H9 (cell line): Measurements from ENCODE around the gene PPIF. TPM values are rescaled to one million over a fixed set of nuclear protein-coding genes. Genes with fewer than 3 reads are reported as not detected.

Experiments
- DNase-seq: peaks from one replicate; pipeline ENCODE4 v3.0.0-alpha.2; 2017
- H2AFZ ChIP-seq: one replicate; pipeline ENCODE4 v1.6.1; 2013; ENCODE audit warnings: mild to moderate bottlenecking, low read length, control low read depth, moderate library complexity
- H2AK5ac ChIP-seq: 2 replicates; pipeline ENCODE4 v1.6.1; 2013; ENCODE audit warnings: low read length, control low read depth, mixed read lengths; ENCODE audit not compliant: insufficient read length
- H2BK120ac ChIP-seq: one replicate; pipeline ENCODE4 v1.6.1; 2013; ENCODE audit warnings: low read depth, mild to moderate bottlenecking, low read length, control low read depth, inconsistent platforms; ENCODE audit not compliant: poor library complexity, severe bottlenecking
- H2BK12ac ChIP-seq: 2 replicates; pipeline ENCODE4 v1.6.1; 2013; ENCODE audit warnings: low read length, control low read depth, mixed read lengths, low read depth; ENCODE audit not compliant: insufficient read length
- H2BK15ac ChIP-seq: 2 replicates; pipeline ENCODE4 v1.6.1; 2013; ENCODE audit warnings: low read depth, low read length, control low read depth
- H2BK20ac ChIP-seq: one replicate; pipeline ENCODE4 v1.6.1; 2013; ENCODE audit warnings: low read depth, mild to moderate bottlenecking, low read length, control low read depth, inconsistent platforms; ENCODE audit not compliant: poor library complexity, severe bottlenecking
- H2BK5ac ChIP-seq: 2 replicates; pipeline ENCODE4 v1.6.1; 2013; ENCODE audit warnings: low read length, control low read depth, mixed read lengths; ENCODE audit not compliant: insufficient read length
- H3K14ac ChIP-seq: 2 replicates; pipeline ENCODE4 v1.6.1; 2013; ENCODE audit warnings: low read length, control low read depth; ENCODE audit not compliant: insufficient read depth
- H3K18ac ChIP-seq: 2 replicates; pipeline ENCODE4 v1.6.1; 2013; ENCODE audit warnings: low read depth, mild to moderate bottlenecking, mixed read lengths, low read length, control low read depth; ENCODE audit not compliant: insufficient read length
- H3K23ac ChIP-seq: 2 replicates; pipeline ENCODE4 v1.6.1; 2013; ENCODE audit warnings: low read length, control low read depth, mixed read lengths, low read depth; ENCODE audit not compliant: insufficient read length
- H3K23me2 ChIP-seq: 2 replicates; pipeline ENCODE4 v1.6.1; 2013; ENCODE audit warnings: low read depth, mild to moderate bottlenecking, mixed read lengths, low read length, control low read depth; ENCODE audit not compliant: insufficient read length, poor library complexity, severe bottlenecking
- H3K27ac ChIP-seq: 2 replicates; pipeline ENCODE4 v1.5.1; 2013; ENCODE audit warnings: low read length, control low read depth, mixed read lengths, low read depth; ENCODE audit not compliant: insufficient read length
- H3K27me3 ChIP-seq: 2 replicates; pipeline ENCODE4 v1.6.1; 2013; ENCODE audit warnings: low read length, control low read depth, inconsistent platforms; ENCODE audit not compliant: insufficient read depth
- H3K4ac ChIP-seq: 2 replicates; pipeline ENCODE4 v1.6.1; 2013; ENCODE audit warnings: low read depth, mild to moderate bottlenecking, control low read depth, inconsistent platforms, low read length, moderate library complexity
- H3K4me1 ChIP-seq: 2 replicates; pipeline ENCODE4 v1.6.1; 2013; ENCODE audit warnings: low read length, control low read depth, inconsistent platforms; ENCODE audit not compliant: insufficient read depth
- H3K4me2 ChIP-seq: 2 replicates; pipeline ENCODE4 v1.6.1; 2013; ENCODE audit warnings: low read length, control low read depth, mixed read lengths; ENCODE audit not compliant: insufficient read length, insufficient read depth
- H3K56ac ChIP-seq: 2 replicates; pipeline ENCODE4 v1.6.1; 2013; ENCODE audit warnings: low read depth, mild to moderate bottlenecking, mixed read lengths, low read length, control low read depth; ENCODE audit not compliant: insufficient read length
- H3K79me1 ChIP-seq: 2 replicates; pipeline ENCODE4 v1.6.1; 2013; ENCODE audit warnings: low read depth, mild to moderate bottlenecking, moderate library complexity, low read length, control low read depth, inconsistent platforms; ENCODE audit not compliant: insufficient read depth, poor library complexity, severe bottlenecking
- H3K79me2 ChIP-seq: 2 replicates; pipeline ENCODE4 v1.6.1; 2013; ENCODE audit warnings: low read length, control low read depth, inconsistent platforms; ENCODE audit not compliant: insufficient read depth
- H3K9ac ChIP-seq: 2 replicates; pipeline ENCODE4 v1.6.1; 2013; ENCODE audit warnings: low read length, control low read depth, mixed read lengths; ENCODE audit not compliant: insufficient read length; ENCODE audit errors: extremely low read depth
- H3K9me3 ChIP-seq: one replicate; pipeline ENCODE4 v1.6.1; 2013; ENCODE audit warnings: low read depth, low read length, inconsistent platforms; ENCODE audit not compliant: control insufficient read depth
- H3T11ph ChIP-seq: one replicate; pipeline ENCODE4 v1.6.1; 2013; ENCODE audit warnings: mild to moderate bottlenecking, low read length, control low read depth, inconsistent platforms
- H4K20me1 ChIP-seq: one replicate; pipeline ENCODE4 v1.6.1; 2013; ENCODE audit not compliant: control insufficient read depth, insufficient read length, insufficient read depth
- H4K5ac ChIP-seq: 2 replicates; pipeline ENCODE4 v1.6.1; 2013; ENCODE audit warnings: low read depth, mild to moderate bottlenecking, mixed read lengths, low read length, control low read depth; ENCODE audit not compliant: insufficient read length
- H4K8ac ChIP-seq: replicated peaks from 2 replicates; pipeline ENCODE4 v1.6.1; 2013; ENCODE audit warnings: low read length, control low read depth, mixed read lengths, low read depth; ENCODE audit not compliant: insufficient read length
- H4K91ac ChIP-seq: 2 replicates; pipeline ENCODE4 v1.6.1; 2013; ENCODE audit warnings: low read depth, mild to moderate bottlenecking, moderate library complexity, mixed read lengths, low read length, control low read depth; ENCODE audit not compliant: insufficient read length
- H3K27ac Mint-ChIP-seq, 3 experiments: 2 replicates in 2 of 3; 3 replicates in 1 of 3; pipeline ENCODE4 v1.8.0; 2020 to 2021; ENCODE audit warnings: mixed read lengths in 3 of 3, mild to moderate bottlenecking in 1 of 3, moderate library complexity in 1 of 3
- H3K27me3 Mint-ChIP-seq: 2 replicates; pipeline ENCODE4 v1.8.0; 2021; ENCODE audit warnings: low read depth, mild to moderate bottlenecking, moderate library complexity, mixed read lengths
- H3K36me3 Mint-ChIP-seq, 3 experiments: 2 replicates in 2 of 3; 3 replicates in 1 of 3; pipeline ENCODE4 v1.8.0; 2020 to 2021; ENCODE audit warnings: low read depth in 3 of 3, mixed read lengths in 3 of 3; ENCODE audit not compliant: insufficient read depth in 1 of 3
- H3K4me1 Mint-ChIP-seq, 2 experiments: 2 replicates each; pipeline ENCODE4 v1.8.0; 2020; ENCODE audit warnings: mixed read lengths in 2 of 2
- H3K4me3 Mint-ChIP-seq, 2 experiments: 2 replicates in 1 of 2; 3 replicates in 1 of 2; pipeline ENCODE4 v1.8.0; 2020 to 2021; ENCODE audit warnings: mild to moderate bottlenecking in 2 of 2, mixed read lengths in 2 of 2, moderate library complexity in 1 of 2
- H3K9me3 Mint-ChIP-seq, 2 experiments: 2 replicates in 1 of 2; 3 replicates in 1 of 2; pipeline ENCODE4 v1.8.0; 2020; ENCODE audit warnings: mild to moderate bottlenecking in 2 of 2, mixed read lengths in 2 of 2, moderate library complexity in 1 of 2
- CTCF ChIP-seq: fragments of 200-600 bp; sonication (generic); conservative IDR thresholded peaks from 3 replicates; pipeline ENCODE4 v1.8.0; 2021; ENCODE audit warnings: antibody characterized with exemption, mild to moderate bottlenecking
- WGBS: extraction: QIAGEN DNeasy Blood & Tissue Kit; methylation state at CpG from one replicate; pipeline ENCODE4 v1.1.7; 2013; ENCODE audit warnings: missing lambda C conversion rate, low lambda C conversion rate, mixed read lengths; ENCODE audit not compliant: insufficient read length; ENCODE audit errors: extremely low coverage; 5-methylcytosine and 5-hydroxymethylcytosine counted together
- total RNA-seq: library from RNA; stranded (reverse); gene quantifications from 2 replicates; pipeline ENCODE4 v1.2.1, GENCODE V29; 2021

The PPIF gene
- total RNA-seq, 1 experiment from 2014 or later = 79.7 TPM

GRCh38 chr10:79319115-79319771, 28.0 kb upstream of the PPIF start:
- Histone ChIP-seq H3K27ac (no peak overlapping the region), H2BK120ac (no peak overlapping the region), H2AK5ac (no peak overlapping the region), H3K4me1 (peaks cover 10% of the 10 kb centered on the region; the same call in 1 of the 2 replicates), H2BK5ac (no peak overlapping the region), H3K18ac (no peak overlapping the region), H4K91ac (no peak overlapping the region), H3K23ac (no peak overlapping the region), H3K4ac (no peak overlapping the region), H3K14ac (no peak overlapping the region; the same call in 1 of the 2 replicates), H3K79me1 (no peaks in the 10 kb centered on the region), H3K56ac (no peak overlapping the region), H3K27me3 (no peaks in the 10 kb centered on the region), H4K5ac (no peak overlapping the region), H2BK12ac (no peak overlapping the region), H3K79me2 (no peaks in the 10 kb centered on the region), H2AFZ (no peak overlapping the region), H2BK15ac (no peak overlapping the region), H3K4me2 (no peak overlapping the region), H4K20me1 (no peaks in the 10 kb centered on the region), H3K23me2 (no peaks in the 10 kb centered on the region), H2BK20ac (no peak overlapping the region), H3K9ac (no peak overlapping the region), H3K9me3 (no peaks in the 10 kb centered on the region), H3T11ph (no peak overlapping the region), H4K8ac (no peak overlapping the region)
- TF ChIP-seq CTCF = no peak
- no CpG with 5 or more reads among the region's 11 CpGs for WGBS
- Mint-ChIP-seq H3K27me3 (peaks cover 13% of the 10 kb centered on the region), H3K36me3 (peaks cover 0 to 5% (median 0%) of the 10 kb centered on the region in 3 experiments; a peak in 2 of 7 replicates), H3K27ac (no peak overlapping the region; a peak in 1 of 7 replicates), H3K9me3 (peaks cover 4 to 9% of the 10 kb centered on the region in 2 experiments; a peak in 4 of 5 replicates), H3K4me3 (no peak overlapping the region; a peak in 1 of 5 replicates), H3K4me1 (peaks cover 26% of the 10 kb centered on the region in 2 experiments)
- DNase-seq = no peak
